Epidermal melanocyte (primary cell): ENCODE measurements around the gene RGS6.
"Not testable (repeated sequence)": the region's sequence is repeated elsewhere in the genome, so short reads cannot be mapped to it uniquely, and the experiment has no call there.

ENCODE experiments used
- DNase-seq: peaks from one replicate; pipeline ENCODE4 v3.0.0; 2011; ENCODE audit warnings: low spot score; ENCODE audit not compliant: insufficient read length

The RGS6 gene

GRCh38 chr14:72448212-72448611 is 516.0 kb downstream of the RGS6 start:
- no peak for DNase-seq

- DNase-seq = no peak
Observed at GRCh38 chr14:72450473-72451044, 518.3 kb downstream of the RGS6 start.

- DNase-seq = no peak
Observed at GRCh38 chr14:72451054-72451972, 519.1 kb downstream of the RGS6 start.

GRCh38 chr14:72452774-72453173 is 520.5 kb downstream of the RGS6 start:
- DNase-seq = no peak

GRCh38 chr14:72454388-72455160 is 522.3 kb downstream of the RGS6 start:
- no peak for DNase-seq

GRCh38 chr14:72457641-72458040 is 525.4 kb downstream of the RGS6 start:
- DNase-seq = no peak

GRCh38 chr14:72462056-72462455 is 529.8 kb downstream of the RGS6 start:
- DNase-seq = no peak

GRCh38 chr14:72463291-72463866 is 531.1 kb downstream of the RGS6 start:
- no peak for DNase-seq

GRCh38 chr14:72464226-72464625 is 532.0 kb downstream of the RGS6 start:
- no peak for DNase-seq

- DNase-seq = no peak
Observed at GRCh38 chr14:72466325-72466724, 534.1 kb downstream of the RGS6 start.

GRCh38 chr14:72471346-72471745 is 539.1 kb downstream of the RGS6 start:
- no peak for DNase-seq

- DNase-seq = no peak
Observed at GRCh38 chr14:72472845-72473244, 540.6 kb downstream of the RGS6 start.

- peak; percentile 37 for DNase-seq
Observed at GRCh38 chr14:72476657-72477499, 544.6 kb downstream of the RGS6 start.

GRCh38 chr14:72477578-72477977 is 545.3 kb downstream of the RGS6 start:
- not testable (repeated sequence) for DNase-seq

GRCh38 chr14:72478471-72478893 is 546.3 kb downstream of the RGS6 start:
- no peak for DNase-seq

- DNase-seq = no peak
Observed at GRCh38 chr14:72479461-72479931, 547.3 kb downstream of the RGS6 start.

- no peak for DNase-seq
Observed at GRCh38 chr14:72480464-72481243, 548.4 kb downstream of the RGS6 start.

GRCh38 chr14:72483311-72483710 is 551.1 kb downstream of the RGS6 start:
- no peak for DNase-seq

- DNase-seq = no peak
Observed at GRCh38 chr14:72485695-72486094, 553.5 kb downstream of the RGS6 start.

- DNase-seq = no peak
Observed at GRCh38 chr14:72488514-72488913, 556.3 kb downstream of the RGS6 start.
